ENCODE measurements around the gene CD58.
"Not testable (repeated sequence)": the region's sequence is repeated elsewhere in the genome, so short reads cannot be mapped to it uniquely, and the experiment has no call there.

CD58 gene

DNA sequence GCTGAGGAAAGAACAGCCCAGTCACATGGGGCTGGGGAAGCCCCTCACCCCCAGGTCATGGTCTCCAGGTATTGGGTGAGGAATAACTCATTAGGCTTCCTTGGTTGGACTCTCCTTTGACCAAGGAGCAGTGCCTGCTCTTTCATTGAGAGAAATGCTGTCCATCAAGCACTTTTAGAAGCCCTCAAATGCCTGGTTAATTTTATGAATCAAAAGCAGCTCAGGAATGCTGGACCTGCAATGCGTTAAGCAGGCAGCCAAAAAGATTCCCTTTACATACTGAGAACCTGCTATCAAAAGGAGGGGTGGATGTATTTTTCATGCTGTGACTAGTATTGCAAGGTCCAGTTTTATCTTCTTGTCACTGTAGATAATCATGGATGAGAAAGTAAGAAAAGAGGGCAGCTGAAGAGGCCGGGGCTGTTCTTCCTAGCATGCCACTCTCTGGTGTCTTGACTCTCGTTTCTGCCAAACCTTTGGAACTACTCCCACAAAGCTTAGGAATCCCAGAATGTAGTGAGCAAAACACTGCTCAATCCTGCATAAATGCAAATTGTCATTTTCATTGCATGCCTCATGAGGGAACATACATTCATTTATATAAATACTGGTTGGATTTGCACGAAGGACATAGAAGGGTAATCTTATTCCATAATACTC lies 2.1 kb upstream of the CD58 start:
- no peak overlapping the region for H3K27ac ChIP-seq
- DNase-seq (ENCODE audit: low read depth, low spot score), result no peak

DNA sequence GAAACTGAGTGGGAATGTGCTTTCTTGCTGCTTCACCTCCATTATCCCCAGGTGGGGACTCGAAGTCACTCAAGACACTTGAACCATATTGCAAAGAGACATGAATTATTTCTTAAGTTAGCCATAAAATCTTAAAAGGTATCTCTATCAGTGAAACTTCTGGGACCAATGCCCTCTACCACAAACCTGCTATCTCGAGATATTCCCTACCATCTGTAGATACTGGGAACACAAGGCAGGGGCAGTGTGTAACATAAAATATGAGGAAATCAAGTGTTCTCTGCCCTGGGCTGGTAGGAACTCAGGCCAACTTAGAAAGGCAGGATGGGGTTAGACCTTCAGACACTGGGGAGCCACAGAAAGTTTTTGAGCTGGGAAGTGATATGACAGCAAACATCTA lies 1.3 kb upstream of the CD58 start:
- no peak for DNase-seq (ENCODE audit: low read depth, low spot score)
- no peak overlapping the region for H3K27ac ChIP-seq

DNA sequence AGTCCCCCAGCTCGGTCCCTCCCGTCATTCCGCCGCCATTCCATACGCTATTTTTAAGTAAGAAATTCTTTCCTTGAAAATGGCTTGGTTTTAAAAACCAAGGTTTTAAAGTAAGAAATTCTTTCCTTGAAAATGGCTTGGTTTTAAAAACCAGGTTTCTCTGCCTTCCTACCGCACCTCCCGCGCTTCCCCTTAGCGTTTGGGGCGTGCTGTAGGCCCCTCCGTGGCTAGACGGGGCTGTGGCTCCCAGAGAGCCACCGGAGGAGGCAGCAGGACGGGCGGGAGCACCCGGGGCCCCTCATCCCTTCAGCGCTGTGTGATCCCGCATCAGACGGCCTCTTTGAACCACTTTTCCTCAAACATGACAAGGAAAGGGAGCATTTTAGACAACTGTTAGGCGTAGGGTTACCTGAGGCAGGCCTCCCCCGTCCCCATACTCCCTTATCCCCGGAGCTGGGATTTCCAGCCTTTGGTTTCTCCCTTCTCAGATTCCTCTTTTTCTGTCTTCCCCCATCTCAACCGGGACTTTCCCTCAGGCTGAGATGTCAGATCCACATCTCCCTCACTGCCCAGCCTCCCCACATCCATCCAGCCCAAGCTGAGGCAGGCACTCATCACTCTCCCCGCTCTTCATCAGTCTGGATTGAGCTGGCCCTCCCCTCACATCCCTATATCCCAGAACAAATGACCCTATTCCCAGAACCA lies 541 bp upstream of the CD58 start:
- no peak for DNase-seq (ENCODE audit: low read depth, low spot score)
- H3K27ac ChIP-seq, result peak overlapping the region; percentile 84

DNA sequence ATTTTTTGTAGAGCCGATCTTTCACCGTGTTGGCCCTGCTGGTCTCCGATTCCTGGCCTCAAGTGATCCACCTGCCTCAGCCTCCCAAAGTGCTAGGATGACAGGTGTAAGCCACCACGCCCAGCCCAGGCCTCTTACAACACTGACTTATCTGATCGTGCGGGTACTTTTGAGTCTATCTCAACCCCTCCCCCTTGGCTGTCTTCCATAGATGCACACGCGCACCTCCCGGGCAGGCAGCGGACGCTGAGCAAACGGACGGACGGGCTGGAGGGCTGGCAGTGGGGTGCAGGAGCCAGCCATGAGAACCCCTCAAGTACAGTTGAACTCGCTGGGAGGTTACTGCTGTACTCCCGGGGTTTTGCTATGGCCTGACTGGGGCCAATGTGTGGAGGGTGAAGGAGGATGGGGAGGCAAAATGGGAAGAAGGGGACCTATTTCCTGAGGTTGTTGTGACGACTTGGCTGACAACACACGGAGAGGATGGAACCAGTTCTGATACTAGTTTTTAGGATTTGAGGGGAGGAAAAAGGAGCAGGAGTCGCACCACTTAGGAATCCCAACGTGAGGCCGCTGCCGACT lies 959 bp downstream of the CD58 start:
- DNase-seq (ENCODE audit: low read depth, low spot score), result no peak
- H3K27ac ChIP-seq, result peak overlapping the region; percentile 84

DNA sequence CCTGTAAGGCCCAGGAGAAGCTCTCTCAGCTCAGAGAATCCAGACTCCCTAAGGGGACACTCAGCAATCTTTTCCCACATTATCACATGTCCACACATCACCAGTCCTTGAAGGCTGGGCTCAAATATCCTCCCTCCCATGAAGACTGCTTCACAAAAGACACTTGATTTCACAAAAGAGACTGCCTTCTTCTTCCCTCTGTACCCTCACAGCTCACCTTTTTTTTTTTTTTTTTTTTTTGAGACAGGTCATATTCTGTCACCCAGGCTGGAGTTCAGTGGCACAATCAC lies 1.5 kb downstream of the CD58 start:
- no peak for DNase-seq (ENCODE audit: low read depth, low spot score)
- no peak overlapping the region for H3K27ac ChIP-seq

DNA sequence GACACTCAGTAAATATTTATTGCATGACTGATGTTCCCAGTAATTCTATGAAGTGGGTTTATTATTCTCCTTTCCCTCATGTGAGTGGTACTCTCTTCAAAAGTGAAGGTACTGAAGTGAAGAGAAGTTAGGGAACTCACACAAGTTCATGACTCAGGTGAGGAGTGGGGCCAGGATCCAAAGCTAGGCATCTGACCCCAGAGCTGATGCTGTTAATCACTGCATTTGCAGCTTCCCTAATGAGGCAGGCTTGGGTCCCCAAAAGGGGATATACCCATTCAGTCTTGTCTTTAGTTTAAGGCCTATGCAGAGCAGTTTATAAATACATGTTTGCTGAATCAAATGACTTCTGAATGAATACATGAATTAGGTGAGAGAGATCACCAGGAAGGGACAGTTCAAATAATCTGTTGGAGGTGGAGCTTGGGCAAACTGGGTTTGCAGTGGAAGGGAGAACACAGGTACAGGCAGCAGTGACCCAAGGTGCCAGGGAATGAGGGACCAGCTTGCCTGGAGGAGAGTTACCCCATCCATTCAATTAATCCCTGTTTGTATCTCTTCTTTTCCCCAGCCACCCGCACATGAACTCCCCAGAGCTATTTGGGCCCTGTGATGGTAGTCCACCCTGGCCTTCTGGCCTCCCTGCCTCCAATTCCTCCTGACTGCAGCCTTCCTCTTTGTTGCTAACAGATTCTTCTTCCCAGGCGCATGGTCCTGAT lies 2.0 kb downstream of the CD58 start:
- DNase-seq (ENCODE audit: low read depth, low spot score), result no peak
- no peak overlapping the region for H3K27ac ChIP-seq

DNA sequence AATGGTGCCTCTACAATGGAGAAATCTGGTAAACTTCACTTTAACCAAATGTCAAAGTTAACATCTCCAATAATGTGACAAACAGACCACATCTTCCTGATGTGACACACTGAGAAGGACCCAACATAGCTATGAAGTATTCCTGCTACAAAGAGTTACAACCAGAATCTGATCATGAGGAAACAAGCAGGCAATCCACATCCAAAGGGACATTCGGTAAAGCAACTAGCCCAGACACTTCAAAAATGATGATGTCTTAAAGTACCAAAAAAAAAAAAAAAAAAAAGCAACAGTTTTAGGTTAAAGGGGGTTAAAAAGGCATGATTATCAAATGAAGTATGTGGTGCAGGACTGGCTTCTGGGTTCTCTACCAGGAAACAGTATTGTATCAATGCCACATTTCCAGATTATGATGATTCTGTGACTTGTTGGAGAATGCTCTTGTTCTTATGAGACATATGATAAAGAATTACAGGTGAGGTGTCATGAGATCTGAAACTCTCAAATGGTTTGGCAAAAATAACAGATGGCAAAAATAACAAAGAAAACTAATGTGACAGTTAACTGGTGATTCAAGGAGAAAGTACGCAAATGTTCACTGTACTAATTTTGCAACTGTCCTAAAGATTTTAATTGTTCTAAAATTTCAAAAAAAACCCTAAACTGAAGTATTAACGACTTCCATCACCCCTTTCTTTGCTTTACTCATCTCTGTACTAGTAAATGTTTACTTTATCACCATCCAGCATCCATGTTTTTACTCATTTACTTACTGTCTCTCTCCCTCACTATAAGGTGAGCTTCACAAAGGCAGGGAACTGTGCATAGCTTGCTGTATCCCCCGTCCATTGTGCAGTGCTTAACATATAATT lies 2.8 kb downstream of the CD58 start:
- no peak overlapping the region for H3K27ac ChIP-seq
- DNase-seq (ENCODE audit: low read depth, low spot score), result no peak

DNA sequence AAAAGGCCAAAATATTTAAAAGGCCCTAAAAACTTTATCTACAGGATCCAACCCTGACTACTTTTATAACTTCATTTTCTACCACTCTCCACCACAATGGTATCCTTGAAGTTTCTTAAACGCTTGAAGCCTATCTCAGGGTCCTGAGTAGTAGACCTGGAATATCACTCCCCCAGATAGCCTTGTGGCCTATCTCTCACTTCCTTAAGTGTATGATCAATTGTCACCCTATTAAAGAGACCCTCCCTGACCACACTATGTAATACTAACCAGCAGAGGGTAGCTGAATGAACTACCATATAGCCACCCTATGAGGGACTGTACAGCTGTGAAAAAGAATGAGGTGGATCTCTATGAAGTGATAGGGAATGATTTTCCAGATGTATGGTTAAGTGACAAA lies 5.6 kb downstream of the CD58 start:
- no peak for DNase-seq (ENCODE audit: low read depth, low spot score)
- no peak overlapping the region for H3K27ac ChIP-seq

DNA sequence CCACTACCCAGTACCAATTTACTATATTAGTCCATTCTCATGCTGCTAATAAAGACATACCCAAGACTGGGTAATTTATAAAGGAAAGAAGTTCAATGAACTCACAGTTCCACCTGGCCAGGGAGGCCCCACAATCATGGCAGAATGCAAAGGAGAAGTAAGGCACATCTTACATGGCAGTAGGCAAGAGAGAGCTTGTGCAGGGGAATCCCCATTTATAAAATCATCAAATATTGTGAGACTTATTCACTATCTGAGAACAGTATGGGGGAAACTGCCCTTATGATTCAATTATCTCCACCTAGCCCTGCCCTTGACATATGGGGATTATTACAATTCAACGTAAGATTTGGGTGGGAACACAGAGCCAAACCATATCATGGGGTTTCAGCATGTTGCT lies 6.4 kb downstream of the CD58 start:
- no peak for DNase-seq (ENCODE audit: low read depth, low spot score)
- H3K27ac ChIP-seq, result no peak overlapping the region

DNA sequence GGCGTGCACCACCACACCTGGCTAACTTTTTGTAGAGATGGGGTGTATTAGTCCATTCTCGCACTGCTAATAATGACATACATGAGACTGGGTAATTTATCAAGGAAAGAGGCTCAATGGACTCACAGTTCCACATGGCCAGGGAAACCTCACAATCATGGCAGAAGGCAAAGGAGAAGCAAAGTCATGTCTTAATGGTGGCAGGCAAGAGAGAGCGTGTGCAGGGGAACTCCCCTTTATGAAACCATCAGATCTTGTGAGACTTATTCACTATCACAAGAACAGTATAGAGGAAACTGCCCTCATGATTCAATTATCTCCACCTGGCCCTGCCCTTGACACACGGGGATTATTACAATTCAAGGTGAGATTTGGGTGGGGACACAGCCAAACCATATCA lies 8.4 kb downstream of the CD58 start:
- DNase-seq (ENCODE audit: low read depth, low spot score); H3K27ac ChIP-seq: not testable (repeated sequence)

DNA sequence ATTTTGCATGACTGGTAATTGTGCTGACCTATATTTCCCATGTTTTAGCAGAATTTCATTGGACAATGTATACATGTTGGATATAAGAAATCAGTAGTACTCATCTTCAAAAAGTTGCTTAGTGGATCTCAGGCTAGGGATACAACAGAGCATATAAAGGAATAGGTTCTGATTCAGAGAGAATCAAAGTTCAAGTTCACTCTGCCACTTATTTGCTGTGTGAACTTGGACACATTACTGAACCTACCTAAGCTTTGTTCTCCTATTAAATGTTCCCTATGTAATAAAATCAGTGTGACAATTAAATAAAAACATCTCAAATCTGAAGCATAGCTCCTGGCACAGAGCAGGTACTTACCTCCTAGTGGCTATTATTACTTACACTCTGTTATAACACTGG lies 9.3 kb downstream of the CD58 start:
- no peak overlapping the region for H3K27ac ChIP-seq
- DNase-seq (ENCODE audit: low read depth, low spot score), result no peak

DNA sequence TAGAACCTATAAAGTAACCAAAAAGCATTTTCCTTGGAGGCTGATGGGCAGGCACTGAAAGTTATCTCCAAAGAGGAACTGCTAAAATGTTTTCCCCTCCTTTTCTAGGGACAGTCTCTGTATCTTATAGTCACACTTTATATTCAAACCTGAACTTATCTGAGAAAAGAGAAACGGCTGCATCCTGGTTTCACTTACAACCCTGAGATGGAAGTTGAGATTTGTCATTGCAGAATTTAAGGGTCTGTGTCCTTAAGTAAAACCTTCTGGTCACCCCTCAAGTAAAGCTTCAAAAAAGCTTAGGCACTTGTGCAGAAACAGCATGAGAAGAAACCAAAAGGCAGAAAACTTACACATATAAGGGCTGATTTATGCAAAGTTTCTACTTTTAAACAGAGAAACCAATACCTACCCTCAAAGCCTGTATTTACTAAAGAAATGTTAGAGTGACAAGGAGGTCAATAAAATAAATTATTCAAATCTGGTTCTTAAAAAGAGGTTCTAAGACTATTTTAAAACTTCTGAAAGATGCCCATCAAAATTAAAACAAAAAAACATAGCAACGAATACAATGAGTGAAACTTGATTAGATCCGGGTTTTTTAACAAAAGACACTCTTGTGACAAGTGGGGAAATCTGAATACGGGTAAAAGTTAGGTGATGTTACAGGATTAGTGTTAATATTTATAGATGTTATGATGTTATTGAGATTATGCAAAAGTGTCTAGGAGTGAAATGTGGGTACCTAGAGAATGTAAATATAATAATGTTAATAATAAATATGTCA lies 9.9 kb downstream of the CD58 start:
- no peak for DNase-seq (ENCODE audit: low read depth, low spot score)
- H3K27ac ChIP-seq, result no peak overlapping the region

DNA sequence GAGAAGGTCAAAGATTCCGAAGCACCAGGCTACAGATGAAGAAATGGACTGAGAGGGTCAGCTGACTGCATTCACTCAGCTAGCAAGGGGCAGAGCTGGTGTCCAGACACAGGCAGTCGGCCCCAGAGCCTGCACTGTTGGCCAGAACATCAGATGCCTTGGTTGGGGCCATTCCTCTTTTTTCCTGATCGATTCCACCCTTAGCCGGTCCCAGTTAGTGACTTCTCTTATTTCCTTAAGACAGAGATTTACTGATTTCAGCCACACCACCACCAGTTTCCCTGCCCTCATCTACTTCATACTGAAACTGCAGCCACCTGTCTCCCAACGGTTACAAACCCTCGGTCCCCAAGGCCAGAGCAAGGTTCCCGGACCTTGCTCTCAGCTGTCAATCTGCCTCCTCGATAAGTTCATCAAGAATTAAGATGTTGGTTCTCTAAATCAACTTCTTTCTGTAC lies 11.5 kb downstream of the CD58 start:
- no peak overlapping the region for H3K27ac ChIP-seq
- DNase-seq (ENCODE audit: low read depth, low spot score), result no peak

DNA sequence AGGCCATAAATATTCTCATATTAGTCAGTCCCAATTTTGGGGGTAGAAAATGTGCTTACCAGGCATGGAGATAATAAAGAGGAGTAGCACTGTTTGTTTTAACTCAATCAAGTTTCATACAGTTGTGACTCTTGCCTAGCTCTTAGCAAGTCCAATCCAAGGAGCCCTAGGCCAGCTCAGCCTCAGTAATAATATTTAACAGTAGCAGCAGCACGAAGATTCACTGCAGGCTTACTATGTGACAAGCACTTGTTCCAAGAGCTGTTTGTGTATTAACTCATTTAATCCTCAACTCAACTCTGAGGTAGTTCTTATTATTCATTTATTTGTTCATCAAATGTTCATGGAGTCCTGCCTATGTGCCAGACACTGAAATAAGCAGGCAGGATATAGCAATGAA lies 12.3 kb downstream of the CD58 start:
- H3K27ac ChIP-seq, result no peak overlapping the region
- no peak for DNase-seq (ENCODE audit: low read depth, low spot score)

DNA sequence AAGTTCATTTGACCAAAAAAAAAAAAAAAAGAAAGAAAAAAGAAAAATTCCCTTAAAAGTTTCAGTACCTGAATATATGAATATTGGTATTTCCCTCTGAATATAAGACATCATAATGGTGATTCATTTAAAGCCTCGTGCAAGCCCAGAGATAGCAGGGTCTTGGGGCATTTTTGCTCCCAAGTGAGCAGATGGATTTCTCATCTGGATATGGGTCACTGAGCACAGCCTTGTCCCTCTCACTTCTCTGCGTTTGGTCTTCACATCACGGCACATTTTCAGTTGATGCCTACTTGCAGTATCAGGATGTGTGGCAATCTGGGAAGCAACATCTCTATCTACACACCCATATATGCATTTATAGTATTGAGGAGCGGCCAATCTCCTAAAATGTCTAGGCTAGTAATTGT lies 12.7 kb downstream of the CD58 start:
- no peak overlapping the region for H3K27ac ChIP-seq
- DNase-seq (ENCODE audit: low read depth, low spot score), result no peak

DNA sequence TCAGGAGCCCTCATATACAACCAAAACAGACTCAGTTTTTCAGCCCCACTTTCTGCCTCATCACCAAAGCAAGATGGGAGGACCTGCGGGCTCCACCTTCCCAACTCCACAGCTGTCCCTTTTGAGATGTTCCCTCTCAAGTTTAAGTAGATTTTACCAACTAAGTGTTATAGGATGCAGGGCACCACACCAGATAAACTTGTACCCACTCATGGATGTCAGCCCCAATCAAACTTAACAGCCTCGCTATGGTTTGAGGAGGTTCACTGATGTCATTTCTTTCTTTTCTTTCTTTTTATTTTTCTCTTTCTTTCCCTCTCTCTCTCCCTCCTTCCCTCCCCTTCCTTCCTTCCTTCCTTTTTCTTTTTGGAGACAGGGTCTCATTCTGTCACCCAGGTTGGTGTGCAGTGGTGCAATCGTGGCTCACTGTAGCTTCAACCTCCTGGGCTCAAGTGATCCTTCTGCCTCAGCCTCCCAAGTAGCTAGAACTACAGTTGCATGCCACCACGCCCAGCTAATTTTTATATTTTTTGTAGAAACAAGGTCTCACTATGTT lies 13.4 kb downstream of the CD58 start:
- DNase-seq (ENCODE audit: low read depth, low spot score), result no peak
- peak overlapping the region; percentile 96 for H3K27ac ChIP-seq

DNA sequence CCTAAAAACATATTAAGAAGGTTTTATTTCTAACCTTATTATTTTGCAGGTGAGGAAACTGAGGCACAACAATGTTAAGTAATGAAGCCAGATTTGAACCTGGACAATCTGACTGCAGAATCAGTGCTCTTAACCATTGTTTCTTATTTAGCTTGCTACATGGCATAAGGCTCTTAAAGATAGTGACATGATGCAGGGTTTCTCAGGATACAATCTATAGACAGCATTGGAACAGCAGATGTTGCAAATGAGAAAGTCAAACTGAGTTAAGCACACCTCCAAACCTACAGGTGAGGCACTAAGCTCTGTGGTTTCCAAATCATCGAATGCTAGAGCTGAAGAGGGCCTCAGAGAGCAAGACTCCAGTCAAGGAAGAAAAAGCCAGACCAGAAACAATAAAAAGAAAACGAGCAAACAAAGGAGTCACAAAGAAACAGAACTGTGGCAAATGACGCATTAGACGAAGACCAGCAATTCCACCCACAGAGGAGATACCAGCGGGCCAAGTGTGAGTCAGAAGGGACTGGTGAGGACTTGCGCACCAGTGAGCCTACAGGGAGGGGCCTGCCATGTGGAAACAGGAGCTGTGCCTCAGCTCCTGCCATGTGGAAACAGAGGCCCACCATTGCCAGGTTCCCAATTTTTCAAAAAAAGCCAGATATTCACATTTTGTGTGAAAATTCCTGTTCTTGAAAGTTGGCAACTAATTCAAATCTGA lies 14.4 kb downstream of the CD58 start:
- peak; percentile 98 for DNase-seq (ENCODE audit: low read depth, low spot score)
- peak overlapping the region; percentile 96 for H3K27ac ChIP-seq

DNA sequence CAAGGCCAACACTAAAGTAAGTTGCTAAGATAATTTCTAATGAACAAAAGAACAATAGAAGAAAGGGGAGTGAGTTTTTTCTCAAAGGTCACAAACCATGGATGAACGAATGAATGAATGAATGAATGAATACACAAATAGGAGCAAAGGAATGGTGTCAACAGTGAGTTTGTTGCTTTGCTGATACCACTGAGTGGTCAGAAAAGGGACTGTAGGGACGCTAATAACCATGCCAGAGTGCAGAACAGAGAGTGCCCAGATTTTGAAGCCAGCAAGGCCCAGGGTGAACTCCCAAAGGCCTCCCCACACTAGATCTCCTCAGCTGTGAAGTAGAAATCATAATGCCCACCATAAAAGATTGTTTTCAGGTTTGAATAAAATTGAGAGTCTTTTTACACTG lies 15.9 kb downstream of the CD58 start:
- DNase-seq (ENCODE audit: low read depth, low spot score), result no peak
- H3K27ac ChIP-seq, result peak overlapping the region; percentile 96
